ENCODE measurements around the gene UBXN7.
"Not testable (repeated sequence)": the region's sequence is repeated elsewhere in the genome, so short reads cannot be mapped to it uniquely, and the experiment has no call there.

Gene UBXN7, protein sequence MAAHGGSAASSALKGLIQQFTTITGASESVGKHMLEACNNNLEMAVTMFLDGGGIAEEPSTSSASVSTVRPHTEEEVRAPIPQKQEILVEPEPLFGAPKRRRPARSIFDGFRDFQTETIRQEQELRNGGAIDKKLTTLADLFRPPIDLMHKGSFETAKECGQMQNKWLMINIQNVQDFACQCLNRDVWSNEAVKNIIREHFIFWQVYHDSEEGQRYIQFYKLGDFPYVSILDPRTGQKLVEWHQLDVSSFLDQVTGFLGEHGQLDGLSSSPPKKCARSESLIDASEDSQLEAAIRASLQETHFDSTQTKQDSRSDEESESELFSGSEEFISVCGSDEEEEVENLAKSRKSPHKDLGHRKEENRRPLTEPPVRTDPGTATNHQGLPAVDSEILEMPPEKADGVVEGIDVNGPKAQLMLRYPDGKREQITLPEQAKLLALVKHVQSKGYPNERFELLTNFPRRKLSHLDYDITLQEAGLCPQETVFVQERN

DNA sequence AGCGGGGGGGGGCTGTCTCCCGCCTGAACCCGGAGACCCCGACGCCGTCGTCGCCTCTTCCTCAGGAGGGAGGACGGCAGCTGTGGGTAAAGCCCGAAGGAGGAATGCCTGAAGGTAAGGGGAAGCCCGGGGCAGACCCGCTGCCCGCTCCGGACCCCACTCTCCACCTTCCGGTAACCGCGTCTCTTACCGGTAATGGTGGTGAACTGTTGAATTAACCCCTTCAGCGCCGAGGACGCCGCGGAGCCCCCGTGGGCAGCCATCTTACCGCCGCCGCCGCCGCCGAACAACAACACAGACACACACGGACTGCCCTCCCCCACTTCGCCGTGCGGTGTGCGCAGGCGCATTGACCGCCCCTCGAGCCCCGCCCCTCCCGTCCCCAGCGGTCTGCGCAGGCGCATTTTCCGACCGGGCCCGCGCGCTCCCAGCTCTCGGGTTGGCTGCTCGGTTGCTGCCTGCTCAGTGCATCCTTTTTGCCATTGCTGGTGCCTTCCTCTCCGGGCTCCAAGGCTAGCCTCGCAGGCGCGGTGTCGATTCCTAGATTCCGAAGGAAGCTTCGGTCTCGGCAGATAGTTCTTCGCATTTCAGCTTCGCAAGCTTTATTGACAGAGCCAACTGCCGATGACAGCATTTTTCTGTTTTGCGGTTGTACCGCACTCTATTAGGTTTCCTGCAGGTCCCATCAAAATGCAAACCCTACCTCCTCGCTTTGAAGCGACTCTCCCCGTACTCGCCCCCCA is at the start of gene UBXN7:
Gene UBXN7 (minus strand): TSS at position 291 of the 743 bp plus-strand sequence. CDS start 28 bp downstream, at position 263.
- DNase-seq, result peak; percentile 96

DNA sequence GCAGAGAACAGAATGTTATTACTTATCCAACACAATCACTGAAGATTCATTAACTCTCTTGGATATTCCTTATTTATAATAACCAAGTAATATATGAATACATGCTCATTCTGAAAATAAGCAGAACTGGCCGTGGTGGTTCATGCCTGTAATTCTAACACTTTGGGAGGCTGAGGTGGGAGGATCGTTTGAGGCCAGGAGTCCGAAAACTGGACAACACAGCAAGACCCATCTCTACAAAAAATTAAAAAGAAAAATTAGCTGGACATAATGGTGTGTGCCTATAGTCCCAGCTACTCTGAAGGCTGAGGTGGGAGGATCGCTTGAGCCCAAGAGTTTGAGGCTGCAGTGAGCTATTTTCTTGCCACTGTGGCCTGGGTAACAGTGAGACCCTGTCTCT is 45.5 kb upstream of the UBXN7 start:
- no peak for DNase-seq

GRCh38 chr3:196472286-196472685 is 40.1 kb upstream of the UBXN7 start:
- no peak for DNase-seq

DNA sequence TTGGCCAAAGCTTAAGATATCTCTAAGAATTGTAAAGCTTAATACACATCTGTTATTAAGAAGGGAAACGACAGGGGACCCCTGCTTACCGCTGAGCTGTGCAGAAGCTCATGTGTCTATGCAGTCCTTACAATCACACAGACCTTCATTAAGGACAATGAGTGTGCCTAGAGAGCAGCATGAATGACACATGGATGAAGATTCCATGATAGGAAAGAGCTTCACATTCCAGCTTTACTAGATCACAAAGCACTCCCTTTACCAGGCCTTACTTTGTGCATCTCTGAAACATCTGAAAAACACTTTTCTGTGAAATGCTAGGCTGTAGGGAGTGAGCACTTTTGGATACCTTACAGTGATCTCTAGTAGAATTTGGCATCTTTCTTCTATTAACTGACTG is 39.3 kb upstream of the UBXN7 start:
- no peak for DNase-seq

DNA sequence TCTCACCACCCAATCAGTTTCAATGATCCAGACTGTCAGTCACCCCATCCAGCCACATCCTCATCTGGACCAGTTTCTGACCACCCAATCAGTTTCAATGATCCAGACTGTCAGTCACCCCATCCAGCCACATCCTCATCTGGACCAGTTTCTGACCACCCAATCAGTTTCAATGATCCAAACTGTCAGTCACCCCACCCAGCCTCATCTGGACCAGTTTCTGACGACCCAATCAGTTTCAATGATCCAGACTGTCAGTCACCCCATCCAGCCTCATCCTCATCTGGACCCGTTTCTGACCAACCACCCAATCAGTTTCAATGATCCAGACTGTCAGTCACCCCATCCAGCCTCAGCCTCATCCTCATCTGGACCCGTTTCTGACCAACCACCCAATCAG is 38.0 kb upstream of the UBXN7 start:
- not testable (repeated sequence) for DNase-seq

DNA sequence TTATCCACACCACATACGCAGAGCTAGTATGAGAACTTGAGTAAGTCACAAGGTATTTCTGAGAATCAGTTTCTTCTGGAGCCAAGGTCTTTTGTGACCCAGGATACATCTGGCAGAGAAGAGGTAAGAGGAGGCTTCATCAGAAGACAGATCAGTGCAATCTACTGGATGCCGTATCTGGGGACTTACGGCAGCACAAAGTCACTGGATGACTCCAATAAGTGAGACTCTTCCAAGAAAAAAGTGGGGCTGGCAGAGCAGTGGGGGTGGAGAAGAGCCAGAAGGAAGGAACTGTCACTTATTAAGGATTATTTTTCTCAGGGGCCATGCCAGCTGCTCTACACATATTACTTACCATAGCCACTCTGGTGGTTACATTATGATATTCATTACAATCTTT is 31.6 kb upstream of the UBXN7 start:
- DNase-seq, result no peak

- DNase-seq, result no peak
Observed at GRCh38 chr3:196463478-196463756, 31.2 kb upstream of the UBXN7 start.

DNA sequence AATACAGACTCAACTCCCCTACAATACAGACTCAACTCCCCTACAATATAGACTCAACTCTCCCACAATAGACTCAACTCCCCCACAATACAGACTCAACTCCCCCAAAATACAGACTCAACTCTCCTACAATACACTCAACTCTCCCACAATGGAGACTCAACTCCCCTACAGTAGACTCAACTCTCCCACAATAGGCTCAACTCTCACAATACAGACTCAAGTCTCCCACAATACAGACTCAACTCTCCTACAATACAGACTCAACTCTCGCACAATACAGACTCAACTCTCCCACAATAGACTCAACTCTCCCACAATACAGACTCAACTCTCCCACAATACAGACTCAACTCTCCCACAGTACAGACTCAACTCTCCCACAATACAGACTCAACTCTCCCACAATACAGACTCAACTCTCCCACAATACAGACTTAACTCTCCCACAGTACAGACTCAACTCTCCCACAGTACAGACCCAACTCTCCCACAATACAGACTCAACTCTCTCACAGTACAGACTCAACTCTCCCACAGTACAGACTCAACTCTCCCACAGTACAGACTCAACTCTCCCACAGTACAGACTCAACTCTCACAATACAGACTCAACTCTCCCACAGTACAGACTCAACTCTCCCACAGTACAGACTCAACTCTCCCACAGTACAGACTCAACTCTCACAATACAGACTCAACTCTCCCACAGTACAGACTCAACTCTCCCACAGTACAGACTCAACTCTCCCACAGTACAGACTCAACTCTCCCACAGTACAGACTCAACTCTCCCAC is 30.7 kb upstream of the UBXN7 start:
- DNase-seq, result not testable (repeated sequence)

DNA sequence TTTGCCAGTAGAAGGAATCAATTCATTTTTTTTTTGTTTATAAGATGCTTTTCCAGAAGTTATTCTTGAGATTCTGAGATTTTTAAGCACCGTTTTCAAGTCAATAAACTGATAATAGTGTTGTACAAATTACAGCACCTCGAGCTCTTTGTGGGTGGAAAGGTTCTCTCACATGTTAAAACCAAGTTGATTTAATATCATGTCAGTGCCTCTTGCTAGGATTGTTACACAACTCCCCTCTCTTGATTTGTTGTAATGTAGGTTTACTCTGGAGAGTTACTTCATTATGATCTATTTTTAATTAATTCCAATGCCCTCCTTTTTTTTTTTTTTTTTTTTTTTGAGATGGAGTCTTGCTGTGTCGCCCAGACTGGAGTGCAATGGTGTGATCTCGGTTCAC is 25.8 kb upstream of the UBXN7 start:
- DNase-seq, result no peak

- not testable (repeated sequence) for DNase-seq
Observed at GRCh38 chr3:196457470-196457869, 25.2 kb upstream of the UBXN7 start.

GRCh38 chr3:196454935-196455334 is 22.7 kb upstream of the UBXN7 start:
- no peak for DNase-seq

DNA sequence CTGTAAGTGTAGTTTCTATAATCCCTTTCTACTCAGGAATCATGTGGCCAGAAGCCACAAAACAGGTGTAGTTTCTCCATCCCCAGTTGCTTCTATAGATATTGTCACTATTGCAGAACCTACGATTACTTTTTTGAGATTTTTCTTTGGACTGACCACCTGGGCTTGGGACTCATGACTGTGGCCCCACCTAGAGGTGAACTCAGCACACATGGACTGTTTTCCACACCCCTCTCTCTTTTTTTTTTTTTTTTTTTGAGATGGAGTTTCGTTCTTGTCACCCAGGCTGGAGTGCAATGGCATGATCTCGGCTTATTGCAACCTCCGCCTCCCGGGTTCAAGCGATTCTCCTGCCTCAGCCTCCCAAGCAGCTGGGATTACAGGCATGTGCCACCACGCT is 13.2 kb upstream of the UBXN7 start:
- DNase-seq, result not testable (repeated sequence)

- no peak for DNase-seq
Observed at GRCh38 chr3:196444500-196444894, 12.3 kb upstream of the UBXN7 start.

DNA sequence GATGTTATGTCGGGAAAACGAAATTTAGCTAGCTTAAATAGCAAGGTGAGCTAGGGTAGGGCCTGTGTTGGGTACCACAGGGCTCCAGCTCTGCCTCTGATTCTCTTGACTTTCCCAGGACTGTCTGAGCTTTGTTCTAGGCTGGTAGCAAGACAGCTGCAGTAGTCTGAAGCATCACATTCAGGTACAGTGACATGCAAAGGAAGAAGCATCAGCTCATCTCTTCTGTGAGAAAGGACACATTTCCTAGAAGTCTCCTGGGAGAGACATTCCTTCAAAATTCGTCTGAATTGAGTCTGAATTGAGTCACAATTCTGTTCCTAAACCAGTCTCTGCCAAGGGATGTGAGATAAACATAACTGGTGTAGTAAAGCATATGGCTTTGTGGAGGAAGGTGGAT is 8.5 kb upstream of the UBXN7 start:
- no peak for DNase-seq

- DNase-seq, result no peak
Observed at GRCh38 chr3:196440041-196440537, 7.9 kb upstream of the UBXN7 start.

- DNase-seq, result peak; percentile 47
Observed at GRCh38 chr3:196431181-196432136, 768 bp downstream of the UBXN7 start.

- DNase-seq, result no peak
Observed at GRCh38 chr3:196428041-196428440, 4.2 kb downstream of the UBXN7 start.

GRCh38 chr3:196424421-196424820 is 7.8 kb downstream of the UBXN7 start:
- not testable (repeated sequence) for DNase-seq

- DNase-seq, result peak; percentile 32
Observed at GRCh38 chr3:196423044-196423781, 9.0 kb downstream of the UBXN7 start.

- DNase-seq, result not testable (repeated sequence)
Observed at GRCh38 chr3:196421668-196422067, 10.6 kb downstream of the UBXN7 start.

DNA sequence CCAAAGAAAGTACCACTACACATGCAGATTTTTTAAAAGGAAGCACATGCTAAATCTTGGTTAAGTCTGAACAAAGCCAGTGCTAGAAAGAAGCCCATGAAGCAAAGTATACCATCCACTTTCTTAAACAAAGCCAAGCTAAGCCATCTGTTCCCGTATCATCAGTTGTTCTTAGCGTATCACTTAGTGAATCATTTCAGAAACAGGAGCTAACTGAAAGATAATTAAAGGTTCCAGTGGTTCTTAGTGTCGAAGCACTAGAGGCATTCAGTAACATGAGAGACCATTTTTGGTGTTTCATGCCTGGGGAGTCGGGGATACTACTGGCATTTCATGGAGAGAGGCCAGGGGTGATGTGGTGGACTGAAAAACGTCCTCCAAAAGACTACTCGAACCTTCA is 12.8 kb downstream of the UBXN7 start:
- no peak for DNase-seq

Measured in NCI-H345 (cell line).